ENCODE data around the gene VWC2.

Gene VWC2

GRCh38 chr7:49928787-49929186 is 155.3 kb downstream of the VWC2 start:
- ChIA-PET POLR2A (no interaction called here), CTCF (no interaction called here)
- no peaks in the 10 kb centered on the region for H3K4me1 ChIP-seq (ENCODE audit: control extremely low read depth in 1 of 4, control insufficient read depth in 4 of 4, insufficient read depth in 4 of 4, low read length in 3 of 4)
- H3K9me3 ChIP-seq (ENCODE audit: control extremely low read depth in 1 of 5, control insufficient read depth in 4 of 5, insufficient read depth in 2 of 5, low read depth in 1 of 5, low read length in 4 of 5), result peaks cover 0 to 9% (median 0%) of the 10 kb centered on the region in 5 experiments
- H3K27me3 ChIP-seq (replicated peaks in 2 of 5; ENCODE audit: control insufficient read depth in 4 of 5, insufficient read depth in 5 of 5, low read length in 4 of 5), result no peaks in the 10 kb centered on the region
- no peaks in the 10 kb centered on the region for H3K36me3 ChIP-seq (ENCODE audit: control insufficient read depth in 4 of 4, insufficient read depth in 4 of 4, low read length in 3 of 4)
- no peak overlapping the region for H3K4me3 ChIP-seq (ENCODE audit: control insufficient read depth in 1 of 7, extremely low read depth in 1 of 7, insufficient read depth in 4 of 7, low read depth in 2 of 7, low read length in 6 of 7)
- WGBS (ENCODE audit: insufficient coverage), result 100% methylated on average over 2 of the region's 2 CpGs
- DNase-seq, result no peak
- no peak overlapping the region for H3K27ac ChIP-seq (ENCODE audit: insufficient read depth in 1 of 2, low read depth in 1 of 2, low read length in 2 of 2, poor library complexity in 1 of 2, severe bottlenecking in 2 of 2)

DNA sequence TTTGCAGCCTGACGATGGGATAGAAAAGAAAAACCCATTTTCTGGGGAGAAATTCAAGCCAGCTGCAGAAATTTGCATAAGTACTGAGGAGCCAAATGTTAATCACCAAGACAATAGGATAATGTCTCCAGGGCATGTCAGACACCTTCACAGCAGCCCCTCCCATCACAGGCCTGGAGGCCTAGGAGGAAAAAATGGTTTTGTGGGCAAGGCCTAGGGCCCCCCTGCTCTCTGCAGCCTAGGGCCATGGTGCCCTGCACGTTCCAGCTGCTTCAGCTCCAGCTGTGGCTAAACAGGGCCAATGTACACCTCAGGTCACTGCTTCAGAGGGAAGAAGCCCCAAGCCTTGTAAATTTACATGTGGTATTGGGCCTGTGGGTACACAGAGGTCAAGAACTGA is 158.2 kb downstream of the VWC2 start:
- WGBS (ENCODE audit: insufficient coverage), result 95% methylated on average over 2 of the region's 2 CpGs
- H3K4me3 ChIP-seq (ENCODE audit: control insufficient read depth in 1 of 7, extremely low read depth in 1 of 7, insufficient read depth in 4 of 7, low read depth in 2 of 7, low read length in 6 of 7), result no peak overlapping the region
- no peak for DNase-seq
- no peaks in the 10 kb centered on the region for H3K4me1 ChIP-seq (ENCODE audit: control extremely low read depth in 1 of 4, control insufficient read depth in 4 of 4, insufficient read depth in 4 of 4, low read length in 3 of 4)
- ChIA-PET CTCF (no interaction called here), POLR2A (no interaction called here)
- no peaks in the 10 kb centered on the region for H3K27me3 ChIP-seq (replicated peaks in 2 of 5; ENCODE audit: control insufficient read depth in 4 of 5, insufficient read depth in 5 of 5, low read length in 4 of 5)
- peaks cover 0 to 9% (median 0%) of the 10 kb centered on the region in 5 experiments for H3K9me3 ChIP-seq (ENCODE audit: control extremely low read depth in 1 of 5, control insufficient read depth in 4 of 5, insufficient read depth in 2 of 5, low read depth in 1 of 5, low read length in 4 of 5)
- H3K36me3 ChIP-seq (ENCODE audit: control insufficient read depth in 4 of 4, insufficient read depth in 4 of 4, low read length in 3 of 4), result no peaks in the 10 kb centered on the region
- H3K27ac ChIP-seq (ENCODE audit: insufficient read depth in 1 of 2, low read depth in 1 of 2, low read length in 2 of 2, poor library complexity in 1 of 2, severe bottlenecking in 2 of 2), result no peak overlapping the region

DNA sequence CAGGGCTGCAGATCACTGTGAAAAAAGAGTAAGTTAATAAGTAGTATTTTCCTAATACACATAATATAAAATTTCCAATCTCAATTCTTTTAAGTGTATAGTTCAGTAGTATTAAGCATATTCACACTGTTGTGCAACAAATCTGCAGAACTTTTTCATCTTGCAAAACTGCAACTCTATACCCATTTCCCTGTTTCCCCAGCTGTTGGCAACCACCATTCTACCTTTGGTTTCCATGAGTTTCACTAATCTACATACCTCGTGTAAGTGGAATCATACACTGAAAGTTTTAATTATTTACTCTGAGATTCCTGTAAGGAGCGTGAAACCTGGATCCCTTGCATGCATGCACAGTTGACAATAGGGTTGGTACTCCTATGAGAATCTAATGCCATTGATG is 164.2 kb downstream of the VWC2 start:
- ChIA-PET CTCF (no interaction called here), POLR2A (no interaction called here)
- H3K4me1 ChIP-seq (ENCODE audit: control extremely low read depth in 1 of 4, control insufficient read depth in 4 of 4, insufficient read depth in 4 of 4, low read length in 3 of 4), result no peaks in the 10 kb centered on the region
- WGBS (ENCODE audit: insufficient coverage), result 97% methylated on average over 2 of the region's 2 CpGs
- DNase-seq, result no peak
- H3K36me3 ChIP-seq (ENCODE audit: control insufficient read depth in 4 of 4, insufficient read depth in 4 of 4, low read length in 3 of 4), result no peaks in the 10 kb centered on the region
- H3K27ac ChIP-seq (ENCODE audit: insufficient read depth in 1 of 2, low read depth in 1 of 2, low read length in 2 of 2, poor library complexity in 1 of 2, severe bottlenecking in 2 of 2), result no peak overlapping the region
- H3K27me3 ChIP-seq (replicated peaks in 2 of 5; ENCODE audit: control insufficient read depth in 4 of 5, insufficient read depth in 5 of 5, low read length in 4 of 5), result no peaks in the 10 kb centered on the region
- no peak overlapping the region for H3K4me3 ChIP-seq (ENCODE audit: control insufficient read depth in 1 of 7, extremely low read depth in 1 of 7, insufficient read depth in 4 of 7, low read depth in 2 of 7, low read length in 6 of 7)
- H3K9me3 ChIP-seq (ENCODE audit: control extremely low read depth in 1 of 5, control insufficient read depth in 4 of 5, insufficient read depth in 2 of 5, low read depth in 1 of 5, low read length in 4 of 5), result no peaks in the 10 kb centered on the region

Measured in common myeloid progenitor, CD34-positive (primary cell).